LNCAP (cell line): ENCODE data around the gene TUT1.

ENCODE experiments used
- CTCF ChIP-seq: fragments of 450-650 bp; IDR thresholded peaks from 2 replicates; pipeline ENCODE4 v1.5.1; 2017; ENCODE audit warnings: mild to moderate bottlenecking

The TUT1 gene

GRCh38 chr11:62607714-62608113, 16.4 kb upstream of the TUT1 start:
- no peak for TF ChIP-seq CTCF

GRCh38 chr11:62605902-62606301, 14.6 kb upstream of the TUT1 start:
- TF ChIP-seq CTCF: no peak

- TF ChIP-seq CTCF: no peak
Observed at GRCh38 chr11:62605467-62605866, 14.1 kb upstream of the TUT1 start.

- no peak for TF ChIP-seq CTCF
Observed at GRCh38 chr11:62604460-62605120, 13.3 kb upstream of the TUT1 start.

GRCh38 chr11:62603776-62604299, 12.5 kb upstream of the TUT1 start:
- TF ChIP-seq CTCF: no peak

GRCh38 chr11:62603072-62603408, 11.7 kb upstream of the TUT1 start:
- no peak for TF ChIP-seq CTCF

- TF ChIP-seq CTCF: no peak
Observed at GRCh38 chr11:62602141-62603071, 11.1 kb upstream of the TUT1 start.
